ENCODE data around the gene MTARC2. TPM values are rescaled to one million over a fixed set of nuclear protein-coding genes. Genes with fewer than 3 reads are reported as not detected.

The MTARC2 gene
- polyA plus RNA-seq, 1 donor, result 14.9 TPM

DNA sequence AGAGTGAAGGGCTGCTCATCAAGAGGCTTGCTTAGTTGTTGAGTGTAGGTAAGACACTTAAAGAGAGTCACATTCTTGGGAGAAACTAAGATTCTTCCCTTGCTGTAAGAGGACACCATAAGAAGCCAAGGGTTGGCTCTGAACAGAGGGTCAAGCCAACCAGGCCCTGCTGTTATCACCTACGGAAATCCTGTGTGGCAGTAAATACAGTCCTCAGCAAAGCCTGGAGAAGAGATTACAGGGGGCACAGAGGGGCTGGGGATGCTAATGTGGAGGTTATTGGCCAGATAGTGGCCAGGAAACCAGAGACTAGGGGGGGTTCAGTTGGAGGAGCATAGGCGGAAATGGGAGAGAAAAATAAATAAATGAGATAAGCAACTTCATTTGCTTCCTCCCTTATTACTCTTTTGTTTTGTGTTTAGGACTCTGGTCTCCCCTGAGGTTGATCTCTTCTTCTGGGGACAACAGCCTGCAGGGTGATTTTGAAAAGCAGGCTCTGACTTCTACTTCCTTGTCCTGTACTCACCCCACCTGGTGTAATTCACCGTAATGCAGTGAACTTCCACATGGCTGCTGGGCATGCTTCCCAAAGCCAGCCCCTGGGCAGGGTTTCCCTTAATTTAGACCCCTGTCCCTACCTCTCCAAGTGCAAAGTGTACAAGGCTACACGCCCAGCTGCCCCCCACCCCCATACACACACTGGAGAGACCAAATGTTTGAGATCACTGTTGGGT lies 79.5 kb downstream of the MTARC2 start:
- DNase-seq (ENCODE audit: low read depth), result no peak

DNA sequence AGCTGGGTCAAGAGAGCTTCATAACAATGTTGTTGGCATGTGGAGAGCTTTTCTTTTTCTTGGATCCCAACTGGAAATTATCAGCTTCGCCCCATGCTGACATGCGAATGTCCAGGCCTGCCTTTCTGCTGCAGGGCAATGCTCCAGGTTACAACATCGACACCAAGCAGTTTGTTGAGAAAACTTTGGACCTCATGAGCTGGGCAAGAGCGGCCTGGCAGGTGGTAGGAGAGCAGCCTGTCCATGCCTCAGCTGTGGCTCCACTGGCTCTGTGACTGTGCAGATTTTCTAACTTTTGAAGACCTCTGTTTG lies 80.0 kb downstream of the MTARC2 start:
- no peak for DNase-seq (ENCODE audit: low read depth)

DNA sequence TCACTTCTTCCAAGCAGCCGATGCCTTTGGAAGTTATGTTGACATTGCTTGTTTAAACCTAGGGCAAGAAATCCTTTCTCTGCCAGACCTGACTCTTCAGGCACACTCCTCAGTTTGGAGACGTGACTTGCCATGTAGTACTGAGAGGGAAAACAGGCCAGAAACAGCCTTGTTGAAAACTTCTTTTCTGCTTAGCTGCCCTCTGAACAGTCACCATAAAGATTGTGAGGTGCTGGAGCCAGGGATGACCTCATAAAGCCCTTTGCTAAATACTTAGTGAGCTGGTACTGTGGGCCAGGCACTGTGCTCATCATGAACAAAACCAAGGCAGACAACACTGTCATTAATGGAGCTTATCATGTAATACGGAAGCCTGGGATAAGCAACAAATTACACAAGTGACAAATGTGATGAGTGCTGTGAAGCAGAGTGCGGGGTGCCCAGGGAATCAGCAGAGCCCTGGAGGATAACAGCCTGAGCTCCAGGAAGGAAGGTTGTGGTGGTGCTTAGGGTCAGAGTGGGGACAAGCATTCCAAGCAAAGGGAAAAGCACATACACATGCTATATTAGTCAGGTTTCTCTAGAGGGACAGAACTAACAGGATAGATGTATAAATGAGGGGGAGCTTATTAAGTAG lies 80.9 kb downstream of the MTARC2 start:
- no peak for DNase-seq (ENCODE audit: low read depth)

DNA sequence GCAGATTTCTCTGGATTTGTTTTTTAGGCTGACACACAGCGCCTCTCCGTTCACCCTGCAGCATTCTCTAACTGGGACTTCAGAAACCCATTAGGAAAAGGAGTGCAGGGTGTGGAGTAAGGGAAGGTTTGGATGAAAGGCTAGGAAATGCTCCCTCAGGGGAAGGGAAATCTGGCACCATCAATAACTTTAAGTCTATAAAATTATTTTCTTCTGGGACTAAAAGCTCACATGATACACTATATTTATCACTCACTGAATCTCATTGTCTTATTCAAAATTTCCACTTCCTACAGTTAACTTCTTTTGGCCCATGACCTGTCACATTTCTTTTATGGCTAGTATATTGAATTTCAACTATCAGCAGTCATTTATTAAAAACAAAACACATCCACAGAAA lies 85.3 kb downstream of the MTARC2 start:
- no peak for DNase-seq (ENCODE audit: low read depth)

Other genes with a start within 250 kb of the MTARC2 start
- gene MARK1, start 220.2 kb upstream of the MTARC2 start, polyA plus RNA-seq (ENCODE audit: insufficient read length), result 10.2 TPM
- 12.3 TPM for gene C1orf115, start 58.0 kb upstream of the MTARC2 start, polyA plus RNA-seq (ENCODE audit: insufficient read length)
- gene MTARC1, start 38.6 kb downstream of the MTARC2 start, polyA plus RNA-seq (ENCODE audit: insufficient read length), result 4.5 TPM
- 14.9 TPM for gene HLX, start 131.1 kb downstream of the MTARC2 start, polyA plus RNA-seq (ENCODE audit: insufficient read length)

All from forelimb muscle (tissue), 1 donor.